SK-N-SH (cell line): ENCODE measurements around the gene TPRG1. TPM values are rescaled to one million over a fixed set of nuclear protein-coding genes. Genes with fewer than 3 reads are reported as not detected.

Experiments used
- CTCF ChIA-PET: fragments of 300-600, 350-600 bp; formaldehyde crosslinking; extraction: SDS; loops from one replicate; lab custom pipeline; 2021; lab: Yijun Ruan, JAX
- POLR2A ChIA-PET: fragments of 350-600 bp; sonication (Branson Sonifier 250); formaldehyde crosslinking; extraction: SDS; loops from one replicate; lab custom pipeline; 2020; ENCODE audit warnings: antibody characterized with exemption, inconsistent platforms; lab: Yijun Ruan, JAX
- DNase-seq: peaks from one replicate; pipeline ENCODE4 v3.0.0; 2012
- H2AFZ ChIP-seq: fragments of 200-600 bp; sonication (generic); 2 replicates; pipeline ENCODE4 v1.8.1; 2016; ENCODE audit warnings: antibody characterized with exemption, mild to moderate bottlenecking, low read depth
- H3F3A ChIP-seq: fragments of 200-600 bp; sonication (generic); replicated peaks from 2 replicates; pipeline ENCODE3; 2016; ENCODE audit warnings: antibody characterized with exemption, mild to moderate bottlenecking; ENCODE audit not compliant: insufficient read depth
- H3K27ac ChIP-seq, 2 experiments: fragments of 200-500 bp in 1 of 2; fragments of 200-600 bp in 1 of 2; sonication (Bioruptor generic) in 1 of 2; sonication (generic), shearing (Covaris generic) in 1 of 2; 2 replicates each; pipeline versions ENCODE4 v1.5.1 to v1.6.1; 2014 to 2016; ENCODE audit warnings: low read depth in 2 of 2, inconsistent platforms in 1 of 2, low read length in 1 of 2, mild to moderate bottlenecking in 1 of 2, mixed read lengths in 1 of 2
- H3K27me3 ChIP-seq: fragments of 200-600 bp; sonication (generic), shearing (Covaris generic); 2 replicates; pipeline ENCODE4 v1.6.1; 2016; ENCODE audit warnings: mixed run types; ENCODE audit not compliant: insufficient read depth
- H3K36me3 ChIP-seq, 2 experiments: fragments of 200-500 bp in 1 of 2; fragments of 200-600 bp in 1 of 2; sonication (Bioruptor generic) in 1 of 2; sonication (generic) in 1 of 2; replicated peaks in 1 of 2; 2 replicates each; pipeline versions ENCODE3 to v1.5.1; 2014 to 2016; ENCODE audit warnings: low read length in 1 of 2, mild to moderate bottlenecking in 1 of 2; ENCODE audit not compliant: insufficient read depth in 2 of 2, control insufficient read depth in 1 of 2
- H3K4me1 ChIP-seq, 2 experiments: fragments of 200-500 bp in 1 of 2; fragments of 200-600 bp in 1 of 2; sonication (Bioruptor generic) in 1 of 2; sonication (generic), shearing (Covaris generic) in 1 of 2; 2 replicates each; pipeline versions ENCODE4 v1.5.1 to v1.6.1; 2014 to 2016; ENCODE audit warnings: low read depth in 1 of 2, low read length in 1 of 2, mixed run types in 1 of 2; ENCODE audit not compliant: insufficient read depth in 2 of 2, control insufficient read depth in 1 of 2
- H3K4me2 ChIP-seq: fragments of 200-600 bp; sonication (generic), shearing (Covaris generic); 2 replicates; pipeline ENCODE4 v1.6.1; 2017; ENCODE audit warnings: mixed run types
- H3K4me3 ChIP-seq, 2 experiments: fragments of 200-500 bp in 1 of 2; fragments of 200-600 bp in 1 of 2; sonication (Bioruptor generic) in 1 of 2; sonication (generic), shearing (Covaris generic) in 1 of 2; 2 replicates each; pipeline versions ENCODE4 v1.5.1 to v1.8.1; 2014 to 2016; ENCODE audit warnings: low read depth in 2 of 2, inconsistent platforms in 1 of 2, low read length in 1 of 2, mild to moderate bottlenecking in 1 of 2, mixed read lengths in 1 of 2, moderate library complexity in 1 of 2
- H3K79me2 ChIP-seq: fragments of 200-600 bp; sonication (generic); 2 replicates; pipeline ENCODE4 v1.8.1; 2017; ENCODE audit warnings: mild to moderate bottlenecking; ENCODE audit not compliant: insufficient read depth
- H3K9ac ChIP-seq: fragments of 200-600 bp; sonication (generic); 2 replicates; pipeline ENCODE4 v1.6.1; 2017; ENCODE audit warnings: mixed run types
- H3K9me2 ChIP-seq: fragments of 200-600 bp; sonication (generic); 2 replicates; pipeline ENCODE4 v1.6.1; 2017; ENCODE audit warnings: mixed run types
- H3K9me3 ChIP-seq: fragments of 200-600 bp; sonication (generic); 2 replicates; pipeline ENCODE4 v1.6.1; 2017; ENCODE audit warnings: mixed run types, mild to moderate bottlenecking, moderate library complexity
- H4K20me1 ChIP-seq: fragments of 200-600 bp; sonication (generic); 2 replicates; pipeline ENCODE4 v1.6.1; 2017; ENCODE audit warnings: mild to moderate bottlenecking, mixed run types; ENCODE audit not compliant: insufficient read depth
- CTCF ChIP-seq: fragments of 200-600 bp; sonication (generic); IDR thresholded peaks from 2 replicates; pipeline ENCODE4 v1.6.1; 2017; ENCODE audit warnings: antibody characterized with exemption, mild to moderate bottlenecking, moderate library complexity
- ELF1 ChIP-seq: IDR thresholded peaks from 2 replicates; pipeline ENCODE4 v1.4.0; 2012
- EP300 ChIP-seq, 2 experiments: IDR thresholded peaks; 2 replicates each; pipeline versions ENCODE4 v1.4.0 to v1.6.1; 2012; ENCODE audit warnings: borderline replicate concordance in 1 of 2, low read depth in 1 of 2, low read length in 1 of 2
- FOXJ3 ChIP-seq: sonication (generic); formaldehyde crosslinking; IDR thresholded peaks from 2 replicates; pipeline ENCODE4 v1.5.1; 2020; ENCODE audit warnings: mild to moderate bottlenecking, missing genetic modification reagents
- JUND ChIP-seq: IDR thresholded peaks from 2 replicates; pipeline ENCODE4 v1.4.0; 2012
- MXI1 ChIP-seq: IDR thresholded peaks from 2 replicates; pipeline ENCODE4 v1.6.1; 2012; ENCODE audit warnings: mild to moderate bottlenecking, low read depth, low read length, improper control_type of control experiment
- NFIC ChIP-seq: IDR thresholded peaks from 2 replicates; pipeline ENCODE4 v1.4.0; 2012; ENCODE audit warnings: borderline replicate concordance
- PBX3 ChIP-seq: IDR thresholded peaks from 2 replicates; pipeline ENCODE4; 2012
- SMC3 ChIP-seq: IDR thresholded peaks from 2 replicates; pipeline ENCODE4 v1.6.1; 2012; ENCODE audit warnings: low read depth, low read length, improper control_type of control experiment
- TCF12 ChIP-seq: IDR thresholded peaks from 2 replicates; pipeline ENCODE4 v1.4.0; 2012
- YY1 ChIP-seq: IDR thresholded peaks from 2 replicates; pipeline ENCODE4 v1.4.0; 2012; ENCODE audit warnings: low read depth, mild to moderate bottlenecking
- WGBS: methylation state at CpG from one replicate; pipeline ENCODE4 v1.1.6; 2017; ENCODE audit warnings: low lambda C conversion rate; 5-methylcytosine and 5-hydroxymethylcytosine counted together
- polyA plus RNA-seq, 3 experiments: library from polyadenylated mRNA; depleted of rRNA; stranded (reverse); fragments of >200 nt; gene quantifications; 2 replicates each; pipeline ENCODE4 v1.2.3, GENCODE V29; 2012
- TF ChIP-seq, protein P1 (sequence below): IDR thresholded peaks from 2 replicates; pipeline ENCODE4 v1.4.0; 2012; ENCODE audit warnings: low read depth, borderline replicate concordance
- TF ChIP-seq, protein P2 (sequence below): IDR thresholded peaks from 2 replicates; pipeline ENCODE4 v1.4.0; 2012; ENCODE audit warnings: low read depth, borderline replicate concordance
- TF ChIP-seq, protein P3 (sequence below): IDR thresholded peaks from 2 replicates; pipeline ENCODE4 v1.4.0; 2012; ENCODE audit warnings: low read depth

The TPRG1 gene
- polyA plus RNA-seq, 1 of the 3 experiments (the other 2 are of a cell fraction), result 0.64 TPM

DNA sequence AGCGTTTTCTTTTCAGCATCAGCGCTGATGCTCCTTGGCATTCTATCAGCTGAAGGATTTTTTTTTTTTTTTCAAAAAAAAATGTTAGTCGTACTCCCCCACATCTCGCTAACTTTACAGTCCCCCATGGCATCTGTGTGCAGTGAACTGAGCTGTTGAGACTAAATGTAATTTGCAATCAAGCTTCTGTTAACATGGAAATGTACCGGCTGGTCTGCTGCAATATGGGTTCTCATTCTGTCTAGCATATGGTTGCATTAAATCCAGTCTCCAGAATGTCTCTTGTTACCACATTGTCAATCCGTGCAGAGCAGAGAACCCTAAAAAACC lies 32.2 kb upstream of the TPRG1 start:
- Histone ChIP-seq H3K27me3 (peaks cover 10% of the 10 kb centered on the region; the same call in 1 of the 2 replicates), H3K9me3 (no peaks in the 10 kb centered on the region), H3K9me2 (no peaks in the 10 kb centered on the region), H3K9ac (no peak overlapping the region), H3K27ac (no peak overlapping the region; a peak in 1 of 4 replicates), H2AFZ (no peak overlapping the region), H3K4me2 (no peak overlapping the region), H3K79me2 (no peaks in the 10 kb centered on the region), H3F3A (no peaks in the 10 kb centered on the region), H3K4me1 (peaks cover 0 to 10% of the 10 kb centered on the region in 2 experiments; a peak in 1 of 4 replicates), H3K4me3 (no peak overlapping the region), H3K36me3 (no peaks in the 10 kb centered on the region), H4K20me1 (no peaks in the 10 kb centered on the region)
- CTCF ChIA-PET, result interaction anchor here (0.6 to 12.8 kb wide), 6 partner anchors 9 to 1400 kb away, joined by 3 to 137 read pairs (median 10); no protein-coding TSS in a partner anchor
- no peak for DNase-seq
- POLR2A ChIA-PET, result no interaction called here
- TF ChIP-seq TCF12, result no peak
- no peak for TF ChIP-seq PBX3
- TF ChIP-seq CTCF, result no peak
- TF ChIP-seq NFIC, result no peak
- TF ChIP-seq, protein P1, sequence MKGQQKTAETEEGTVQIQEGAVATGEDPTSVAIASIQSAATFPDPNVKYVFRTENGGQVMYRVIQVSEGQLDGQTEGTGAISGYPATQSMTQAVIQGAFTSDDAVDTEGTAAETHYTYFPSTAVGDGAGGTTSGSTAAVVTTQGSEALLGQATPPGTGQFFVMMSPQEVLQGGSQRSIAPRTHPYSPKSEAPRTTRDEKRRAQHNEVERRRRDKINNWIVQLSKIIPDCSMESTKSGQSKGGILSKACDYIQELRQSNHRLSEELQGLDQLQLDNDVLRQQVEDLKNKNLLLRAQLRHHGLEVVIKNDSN, result no peak
- no peak for TF ChIP-seq SMC3
- TF ChIP-seq, protein P2, sequence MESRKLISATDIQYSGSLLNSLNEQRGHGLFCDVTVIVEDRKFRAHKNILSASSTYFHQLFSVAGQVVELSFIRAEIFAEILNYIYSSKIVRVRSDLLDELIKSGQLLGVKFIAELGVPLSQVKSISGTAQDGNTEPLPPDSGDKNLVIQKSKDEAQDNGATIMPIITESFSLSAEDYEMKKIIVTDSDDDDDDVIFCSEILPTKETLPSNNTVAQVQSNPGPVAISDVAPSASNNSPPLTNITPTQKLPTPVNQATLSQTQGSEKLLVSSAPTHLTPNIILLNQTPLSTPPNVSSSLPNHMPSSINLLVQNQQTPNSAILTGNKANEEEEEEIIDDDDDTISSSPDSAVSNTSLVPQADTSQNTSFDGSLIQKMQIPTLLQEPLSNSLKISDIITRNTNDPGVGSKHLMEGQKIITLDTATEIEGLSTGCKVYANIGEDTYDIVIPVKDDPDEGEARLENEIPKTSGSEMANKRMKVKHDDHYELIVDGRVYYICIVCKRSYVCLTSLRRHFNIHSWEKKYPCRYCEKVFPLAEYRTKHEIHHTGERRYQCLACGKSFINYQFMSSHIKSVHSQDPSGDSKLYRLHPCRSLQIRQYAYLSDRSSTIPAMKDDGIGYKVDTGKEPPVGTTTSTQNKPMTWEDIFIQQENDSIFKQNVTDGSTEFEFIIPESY, result no peak
- no peak for TF ChIP-seq EP300 (IDR thresholded peaks at IDR 0.05; ENCODE audit: borderline replicate concordance in 1 of 2, low read depth in 1 of 2, low read length in 1 of 2)
- TF ChIP-seq, protein P3, sequence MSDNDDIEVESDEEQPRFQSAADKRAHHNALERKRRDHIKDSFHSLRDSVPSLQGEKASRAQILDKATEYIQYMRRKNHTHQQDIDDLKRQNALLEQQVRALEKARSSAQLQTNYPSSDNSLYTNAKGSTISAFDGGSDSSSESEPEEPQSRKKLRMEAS, result no peak
- no peak for TF ChIP-seq MXI1
- no peak for TF ChIP-seq ELF1
- TF ChIP-seq FOXJ3, result no peak
- no peak for TF ChIP-seq YY1
- TF ChIP-seq JUND, result no peak
- 44% methylated on average over 6 of the region's 6 CpGs for WGBS
